HCT116 (cell line): ENCODE results near the gene TIAM2. TPM values are rescaled to one million over a fixed set of nuclear protein-coding genes. Genes with fewer than 3 reads are reported as not detected.

Experiments
- ATAC-seq: fragments of 200-7000 bp; cut with Tn5 transposase; 2 replicates; pipeline ENCODE4 v1.9.1; 2020; ENCODE audit warnings: mild to moderate bottlenecking, moderate library complexity
- BruUV-seq: library from RNA; stranded (reverse); fragments of 400-500 nt; replicated peaks from 2 replicates; lab custom pipeline; 2021; lab: Mats Ljungman, UMichigan
- CTCF ChIA-PET: fragments of 300-600 bp; sonication (Branson Sonifier 250); formaldehyde crosslinking; loops from one replicate; lab custom pipeline; 2021; ENCODE audit warnings: antibody characterized with exemption; lab: Charles Lee
- POLR2A ChIA-PET: fragments of 300-600, 350-600 bp; sonication (Branson Sonifier 250); formaldehyde crosslinking; loops from one replicate; lab custom pipeline; 2021; ENCODE audit warnings: antibody characterized with exemption; lab: Charles Lee
- RAD21 ChIA-PET, 2 experiments: fragments of 300-600 bp; sonication (Branson Sonifier 250); formaldehyde crosslinking; loops; one replicate each; lab custom pipeline; 2023; ENCODE audit warnings: low total read pairs in 2 of 2; ENCODE audit not compliant: uncharacterized antibody in 2 of 2, unreplicated experiment in 2 of 2, low non-redundant PET in 1 of 2; lab: Charles Lee
- DNase-seq: peaks from one replicate; pipeline ENCODE4 v3.0.0-alpha.2; 2010; ENCODE audit warnings: low read depth, low spot score
- H2AFZ ChIP-seq: fragments of 200-600 bp; shearing (Covaris generic), sonication (generic); 2 replicates; pipeline ENCODE4 v1.6.1; 2017; ENCODE audit warnings: low read depth, mixed run types, mixed read lengths, antibody characterized with exemption, low read length; ENCODE audit not compliant: poor library complexity, severe bottlenecking
- H3K27ac ChIP-seq: 2 replicates; pipeline ENCODE4 v1.5.1; 2012; ENCODE audit warnings: low read depth, low read length
- H3K27me3 ChIP-seq: fragments of 200-600 bp; sonication (generic); 2 replicates; pipeline ENCODE4 v1.6.1; 2016; ENCODE audit warnings: mixed run types, low read length, mixed read lengths; ENCODE audit not compliant: insufficient read depth
- H3K36me3 ChIP-seq, 2 experiments: fragments of 200-500 bp in 1 of 2; fragments of 200-600 bp in 1 of 2; sonication (Bioruptor generic) in 1 of 2; sonication (generic) in 1 of 2; 2 replicates each; pipeline versions ENCODE4 v1.5.1 to v1.6.1; 2014 to 2016; ENCODE audit warnings: low read length in 2 of 2, inconsistent platforms in 1 of 2, mixed read lengths in 1 of 2, mixed run types in 1 of 2; ENCODE audit not compliant: insufficient read depth in 2 of 2, control insufficient read depth in 1 of 2
- H3K4me1 ChIP-seq, 2 experiments: fragments of 200-600 bp in 1 of 2; sonication (generic) in 1 of 2; 2 replicates each; pipeline versions ENCODE4 v1.5.1 to v1.6.1; 2012 to 2017; ENCODE audit warnings: low read length in 2 of 2, inconsistent platforms in 1 of 2, mild to moderate bottlenecking in 1 of 2, mixed read lengths in 1 of 2, mixed run types in 1 of 2, moderate library complexity in 1 of 2; ENCODE audit not compliant: insufficient read depth in 2 of 2, control insufficient read depth in 1 of 2
- H3K4me2 ChIP-seq: fragments of 200-600 bp; sonication (generic); 2 replicates; pipeline ENCODE4 v1.6.1; 2017; ENCODE audit warnings: mixed run types, low read length, mixed read lengths
- H3K4me3 ChIP-seq, 2 experiments: fragments of 200-600 bp in 1 of 2; sonication (generic) in 1 of 2; replicated peaks in 1 of 2; 2 replicates each; pipeline ENCODE4 v1.5.1; 2011 to 2016; ENCODE audit warnings: low read length in 2 of 2, control low read depth in 1 of 2, low read depth in 1 of 2, mild to moderate bottlenecking in 1 of 2, mixed read lengths in 1 of 2, mixed run types in 1 of 2
- H3K79me2 ChIP-seq: fragments of 200-600 bp; sonication (generic); 2 replicates; pipeline ENCODE4 v1.6.1; 2017; ENCODE audit warnings: mild to moderate bottlenecking, mixed run types, low read length, moderate library complexity, mixed read lengths; ENCODE audit not compliant: insufficient read depth
- H3K9ac ChIP-seq: fragments of 200-600 bp; sonication (generic); 2 replicates; pipeline ENCODE4 v1.6.1; 2016; ENCODE audit warnings: low read length, mixed read lengths
- H3K9me2 ChIP-seq: fragments of 200-600 bp; sonication (generic), shearing (Covaris generic); 2 replicates; pipeline ENCODE4 v1.6.1; 2017; ENCODE audit warnings: mixed run types, mild to moderate bottlenecking, moderate library complexity; ENCODE audit not compliant: insufficient read depth
- H3K9me3 ChIP-seq, 2 experiments: fragments of 200-500 bp in 1 of 2; fragments of 200-600 bp in 1 of 2; sonication (Bioruptor generic) in 1 of 2; sonication (generic) in 1 of 2; 2 replicates each; pipeline ENCODE4 v1.6.1; 2014 to 2017; ENCODE audit warnings: low read length in 2 of 2, mixed read lengths in 2 of 2, inconsistent platforms in 1 of 2, low read depth in 1 of 2, mild to moderate bottlenecking in 1 of 2, mixed run types in 1 of 2, moderate library complexity in 1 of 2; ENCODE audit not compliant: control insufficient read depth in 1 of 2, insufficient read depth in 1 of 2
- H4K20me1 ChIP-seq: fragments of 200-600 bp; sonication (generic), shearing (Covaris generic); 2 replicates; pipeline ENCODE4 v1.6.1; 2017; ENCODE audit warnings: mixed run types, mild to moderate bottlenecking, moderate library complexity; ENCODE audit not compliant: insufficient read depth
- CBX3 ChIP-seq: IDR thresholded peaks from 2 replicates; pipeline ENCODE4 v1.6.1; 2012; ENCODE audit warnings: low read depth
- EGR1 ChIP-seq: IDR thresholded peaks from 2 replicates; pipeline ENCODE4 v1.6.1; 2012; ENCODE audit warnings: low read depth
- ELF1 ChIP-seq: IDR thresholded peaks from 2 replicates; pipeline ENCODE4 v1.6.1; 2012; ENCODE audit warnings: low read depth, borderline replicate concordance
- RAD21 ChIP-seq: IDR thresholded peaks from 2 replicates; pipeline ENCODE4 v1.6.1; 2012; ENCODE audit warnings: low read depth, mild to moderate bottlenecking
- SIN3A ChIP-seq: IDR thresholded peaks from 2 replicates; pipeline ENCODE4 v1.6.1; 2012; ENCODE audit warnings: low read depth
- SP1 ChIP-seq: IDR thresholded peaks from 2 replicates; pipeline ENCODE4 v1.6.1; 2012; ENCODE audit warnings: low read depth
- SRF ChIP-seq: IDR thresholded peaks from 2 replicates; pipeline ENCODE4 v1.6.1; 2012; ENCODE audit warnings: low read depth
- YY1 ChIP-seq: IDR thresholded peaks from 2 replicates; pipeline ENCODE4 v1.6.1; 2011; ENCODE audit warnings: low read length, low read depth, moderate library complexity, mild to moderate bottlenecking; ENCODE audit not compliant: insufficient replicate concordance; ENCODE audit errors: extremely low read depth
- ZFX ChIP-seq: fragments of 450-650 bp; IDR thresholded peaks from 2 replicates; pipeline ENCODE4 v1.6.1; 2017
- intact Hi-C: fragments of 100-400 bp; cut with micrococcal nuclease; formaldehyde crosslinking; loops from 2 replicates; pipeline ENCODE4 v1.10.0; 2022
- total RNA-seq: library from RNA; stranded (reverse); gene quantifications from one replicate; pipeline ENCODE4 v1.2.1, GENCODE V29; 2021; ENCODE audit not compliant: unreplicated experiment
- TF ChIP-seq, protein P1 (sequence below): IDR thresholded peaks from 2 replicates; pipeline ENCODE4 v1.6.1; 2012
- TF ChIP-seq, protein P2 (sequence below): IDR thresholded peaks from 2 replicates; pipeline ENCODE4 v1.6.1; 2012; ENCODE audit warnings: low read depth

TIAM2 gene
- total RNA-seq, 1 experiment from 2014 or later, result 9.4 TPM

DNA sequence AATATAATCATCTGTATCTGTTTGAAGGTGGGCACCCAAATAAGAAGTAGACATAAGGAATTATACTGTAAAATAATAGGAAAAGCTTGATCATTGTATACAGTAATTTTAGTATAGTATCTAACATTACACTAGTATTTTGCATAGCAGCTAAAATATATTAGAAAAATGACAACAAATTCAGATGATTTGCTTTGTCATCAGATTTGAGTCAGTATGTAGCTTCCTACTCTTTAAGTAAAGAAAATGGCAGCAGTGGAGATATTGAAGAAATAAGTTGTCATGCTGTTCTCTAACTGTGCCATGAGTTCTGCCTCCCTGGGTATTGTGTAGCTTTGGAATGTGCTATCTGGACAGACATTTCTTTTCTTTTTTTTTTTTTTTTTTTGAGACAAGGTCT is 74.4 kb downstream of the TIAM2 start:
- Histone ChIP-seq H3K27me3 (no peaks in the 10 kb centered on the region), H3K4me1 (no peaks in the 10 kb centered on the region), H3K36me3 (no peaks in the 10 kb centered on the region; a peak in 1 of 4 replicates), H2AFZ (no peak overlapping the region), H3K9ac (no peak overlapping the region), H3K9me2 (no peaks in the 10 kb centered on the region), H3K79me2 (no peaks in the 10 kb centered on the region), H3K27ac (no peak overlapping the region), H3K4me2 (no peak overlapping the region), H4K20me1 (no peaks in the 10 kb centered on the region), H3K9me3 (no peaks in the 10 kb centered on the region), H3K4me3 (no peak overlapping the region)
- no peak for DNase-seq
- intact Hi-C loops, result no loop called here
- ChIA-PET CTCF (no interaction called here), POLR2A (no interaction called here), RAD21 (no interaction called here)
- ATAC-seq, result no peak
- TF ChIP-seq ELF1, result no peak
- TF ChIP-seq RAD21, result no peak
- no peak for TF ChIP-seq YY1
- TF ChIP-seq, protein P1, sequence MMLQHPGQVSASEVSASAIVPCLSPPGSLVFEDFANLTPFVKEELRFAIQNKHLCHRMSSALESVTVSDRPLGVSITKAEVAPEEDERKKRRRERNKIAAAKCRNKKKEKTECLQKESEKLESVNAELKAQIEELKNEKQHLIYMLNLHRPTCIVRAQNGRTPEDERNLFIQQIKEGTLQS, result no peak
- no peak for TF ChIP-seq ZFX
- no peak for TF ChIP-seq EGR1
- no peak for TF ChIP-seq SP1
- no peak for TF ChIP-seq SRF
- no TSS peak for BruUV-seq

DNA sequence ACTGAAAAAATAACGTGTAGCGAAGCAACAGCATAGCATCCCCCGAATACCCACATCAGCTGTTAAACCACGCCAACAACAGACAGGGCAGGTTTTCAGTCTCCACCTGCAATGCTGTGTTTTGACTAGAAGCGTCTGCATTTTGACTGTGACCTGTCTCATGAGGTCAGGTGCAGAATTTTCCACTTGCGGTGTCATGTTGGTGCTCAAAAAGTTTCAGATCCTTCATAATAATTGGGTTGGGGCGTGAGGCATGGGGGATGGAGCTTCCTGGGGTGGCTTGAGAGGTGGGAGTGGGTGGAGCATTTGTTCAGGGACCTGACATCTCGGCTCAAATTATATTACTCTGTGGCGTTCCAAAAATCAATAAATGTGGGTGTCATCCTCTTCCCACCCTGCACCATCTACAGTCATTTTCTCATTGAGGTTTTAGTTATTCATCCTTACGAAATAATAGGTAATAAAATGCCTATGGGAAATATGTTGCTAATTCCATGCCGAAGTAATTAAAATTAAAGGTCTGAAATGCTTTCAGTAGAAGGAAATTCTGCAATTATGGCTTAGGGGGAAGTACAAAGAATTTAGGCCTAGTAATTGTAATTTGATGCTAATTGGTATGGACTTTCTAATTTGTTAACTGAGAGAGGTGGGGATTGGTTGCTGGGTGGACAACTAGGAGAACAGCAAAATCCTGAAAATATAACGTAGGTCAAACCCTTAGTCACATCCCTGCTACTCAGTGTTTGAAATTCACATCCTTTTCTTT is 81.0 kb downstream of the TIAM2 start:
- ChIA-PET POLR2A (no interaction called here), RAD21 (no interaction called here)
- no peak overlapping the region for H3K4me2 ChIP-seq
- BruUV-seq, result no TSS peak
- no peak overlapping the region for H3K4me3 ChIP-seq
- H3K9ac ChIP-seq, result no peak overlapping the region
- no peaks in the 10 kb centered on the region for H3K9me3 ChIP-seq
- H3K36me3 ChIP-seq, result no peaks in the 10 kb centered on the region; a peak in 1 of 4 replicates
- H3K27me3 ChIP-seq, result no peaks in the 10 kb centered on the region
- no peaks in the 10 kb centered on the region for H3K9me2 ChIP-seq
- no peak overlapping the region for H3K27ac ChIP-seq
- no peaks in the 10 kb centered on the region for H4K20me1 ChIP-seq
- TF ChIP-seq, protein P1, result no peak
- TF ChIP-seq, protein P2, sequence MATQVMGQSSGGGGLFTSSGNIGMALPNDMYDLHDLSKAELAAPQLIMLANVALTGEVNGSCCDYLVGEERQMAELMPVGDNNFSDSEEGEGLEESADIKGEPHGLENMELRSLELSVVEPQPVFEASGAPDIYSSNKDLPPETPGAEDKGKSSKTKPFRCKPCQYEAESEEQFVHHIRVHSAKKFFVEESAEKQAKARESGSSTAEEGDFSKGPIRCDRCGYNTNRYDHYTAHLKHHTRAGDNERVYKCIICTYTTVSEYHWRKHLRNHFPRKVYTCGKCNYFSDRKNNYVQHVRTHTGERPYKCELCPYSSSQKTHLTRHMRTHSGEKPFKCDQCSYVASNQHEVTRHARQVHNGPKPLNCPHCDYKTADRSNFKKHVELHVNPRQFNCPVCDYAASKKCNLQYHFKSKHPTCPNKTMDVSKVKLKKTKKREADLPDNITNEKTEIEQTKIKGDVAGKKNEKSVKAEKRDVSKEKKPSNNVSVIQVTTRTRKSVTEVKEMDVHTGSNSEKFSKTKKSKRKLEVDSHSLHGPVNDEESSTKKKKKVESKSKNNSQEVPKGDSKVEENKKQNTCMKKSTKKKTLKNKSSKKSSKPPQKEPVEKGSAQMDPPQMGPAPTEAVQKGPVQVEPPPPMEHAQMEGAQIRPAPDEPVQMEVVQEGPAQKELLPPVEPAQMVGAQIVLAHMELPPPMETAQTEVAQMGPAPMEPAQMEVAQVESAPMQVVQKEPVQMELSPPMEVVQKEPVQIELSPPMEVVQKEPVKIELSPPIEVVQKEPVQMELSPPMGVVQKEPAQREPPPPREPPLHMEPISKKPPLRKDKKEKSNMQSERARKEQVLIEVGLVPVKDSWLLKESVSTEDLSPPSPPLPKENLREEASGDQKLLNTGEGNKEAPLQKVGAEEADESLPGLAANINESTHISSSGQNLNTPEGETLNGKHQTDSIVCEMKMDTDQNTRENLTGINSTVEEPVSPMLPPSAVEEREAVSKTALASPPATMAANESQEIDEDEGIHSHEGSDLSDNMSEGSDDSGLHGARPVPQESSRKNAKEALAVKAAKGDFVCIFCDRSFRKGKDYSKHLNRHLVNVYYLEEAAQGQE, result no peak
- TF ChIP-seq SIN3A (no peak), ZFX (no peak), CBX3 (no peak)
- TF ChIP-seq, all 23 proteins: peak for 0
- H3K4me1 ChIP-seq, result no peaks in the 10 kb centered on the region
- DNase-seq (no peak), ATAC-seq (no peak)
- H2AFZ ChIP-seq, result no peak overlapping the region
- CTCF ChIA-PET, result no interaction called here
- no peaks in the 10 kb centered on the region for H3K79me2 ChIP-seq
- intact Hi-C loops, result no loop called here
